SH-SY5Y (cell line): ENCODE measurements around the gene PLCB3.

Experiments
- GATA2 ChIP-seq: IDR thresholded peaks from 2 replicates; pipeline ENCODE4 v1.6.1; 2011; ENCODE audit warnings: mild to moderate bottlenecking, low read depth, low read length
- GATA3 ChIP-seq: IDR thresholded peaks from 2 replicates; pipeline ENCODE4 v1.6.1; 2011; ENCODE audit warnings: low read depth, mild to moderate bottlenecking, low read length, moderate library complexity

The PLCB3 gene

DNA sequence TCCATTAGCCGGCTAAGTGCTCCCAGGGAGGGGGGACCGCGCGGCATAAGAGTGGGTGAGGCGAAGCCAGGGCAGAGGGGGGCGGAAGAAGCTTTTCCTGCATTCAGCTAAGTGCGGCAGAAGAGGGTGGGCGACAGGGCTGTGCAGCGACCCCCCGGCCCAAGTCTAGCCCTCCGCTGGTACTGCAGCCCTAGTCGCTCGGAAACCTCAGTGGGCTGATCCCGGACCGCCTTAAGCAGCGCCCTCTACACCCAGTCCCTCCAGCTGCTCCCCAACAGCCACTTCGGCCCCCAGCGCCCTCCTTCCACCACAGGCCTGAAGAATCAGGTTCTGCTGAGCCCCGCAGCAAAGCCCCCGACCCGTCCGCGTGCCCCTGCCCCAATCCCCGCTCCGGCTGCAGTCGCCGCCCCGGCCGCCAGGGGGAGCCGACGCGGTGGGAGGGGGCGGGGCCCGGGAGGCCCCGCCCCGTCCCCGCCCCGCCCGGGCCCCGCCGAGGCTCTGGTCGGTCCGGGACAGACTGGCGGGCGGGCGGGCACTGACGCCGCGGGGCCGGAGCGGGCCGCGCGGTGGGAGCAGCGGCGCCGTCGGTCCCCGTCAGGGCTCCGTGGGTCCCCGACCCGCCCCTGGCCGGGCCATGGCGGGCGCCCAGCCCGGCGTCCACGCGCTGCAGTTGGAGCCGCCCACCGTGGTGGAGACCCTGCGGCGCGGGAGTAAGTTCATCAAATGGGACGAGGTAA lies at the start of gene PLCB3:
TSS of gene PLCB3 (plus strand) at position 515 of the 737 bp plus-strand sequence. CDS start at position 635, 120 bp downstream.
- TF ChIP-seq GATA3: no peak
- no peak for TF ChIP-seq GATA2

DNA sequence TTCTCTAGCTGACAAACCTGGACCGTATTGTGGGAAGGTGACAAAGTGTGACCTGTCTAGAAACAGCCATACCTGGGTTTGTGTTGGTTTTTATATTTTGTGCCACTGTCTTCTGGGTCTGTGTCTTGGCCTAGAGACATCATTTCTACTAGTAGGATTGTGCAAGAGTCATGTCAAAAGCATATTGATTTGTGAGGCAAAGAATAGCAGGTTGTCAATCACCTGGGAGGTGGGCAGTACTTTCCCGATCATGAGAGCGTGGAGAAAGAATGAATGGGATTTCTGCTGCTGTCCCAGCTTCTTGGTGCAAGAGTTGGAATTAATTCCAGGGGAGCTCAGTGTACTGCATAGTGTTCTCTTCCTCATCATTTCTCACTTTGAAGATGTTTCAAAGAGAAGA lies 49.8 kb upstream of the PLCB3 start:
- no peak for TF ChIP-seq GATA3
- no peak for TF ChIP-seq GATA2

DNA sequence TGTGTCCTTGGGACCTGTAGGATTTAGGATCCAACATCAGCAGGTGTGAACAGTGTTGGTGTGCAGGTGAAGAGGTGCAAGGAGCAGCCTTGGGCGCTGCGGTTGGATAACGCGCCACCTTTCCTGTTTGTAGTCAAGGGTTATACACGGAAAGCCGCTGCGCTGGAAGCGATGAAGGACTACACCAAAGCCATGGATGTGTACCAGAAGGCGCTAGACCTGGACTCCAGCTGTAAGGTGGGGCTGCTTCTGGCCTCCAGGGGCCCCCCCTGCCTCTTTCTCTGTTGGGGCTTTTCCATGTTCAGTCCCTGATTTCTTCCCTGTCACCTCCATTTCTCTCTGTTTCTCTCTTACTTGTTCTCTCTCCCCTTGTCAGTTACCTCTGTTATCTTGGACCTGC lies 48.3 kb upstream of the PLCB3 start:
- TF ChIP-seq GATA3 (no peak), GATA2 (no peak)

DNA sequence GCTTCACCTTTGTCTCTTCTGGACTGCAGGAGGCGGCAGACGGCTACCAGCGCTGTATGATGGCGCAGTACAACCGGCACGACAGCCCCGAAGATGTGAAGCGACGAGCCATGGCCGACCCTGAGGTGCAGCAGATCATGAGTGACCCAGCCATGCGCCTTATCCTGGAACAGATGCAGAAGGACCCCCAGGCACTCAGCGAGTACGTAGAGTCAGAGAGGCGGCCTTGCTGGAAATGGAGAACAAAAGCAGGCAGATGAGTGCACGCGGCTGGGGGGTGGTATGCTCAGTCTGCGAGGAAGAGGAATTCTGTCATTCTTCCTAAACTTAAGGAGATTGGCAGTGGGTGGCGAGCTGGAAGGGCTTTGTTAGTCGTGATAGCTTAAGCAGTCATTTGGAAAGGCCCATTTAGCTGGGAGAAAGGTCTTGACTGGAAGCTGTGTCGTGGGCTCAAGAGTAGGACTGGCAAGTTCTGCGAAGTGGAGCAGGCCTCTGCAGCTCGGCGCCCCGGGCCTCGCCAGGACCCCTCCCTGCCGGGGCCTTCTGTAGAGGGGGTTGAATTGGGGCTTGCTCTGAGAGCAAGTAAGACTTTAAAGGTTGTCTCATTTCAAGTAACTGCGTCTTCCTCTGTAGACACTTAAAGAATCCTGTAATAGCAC lies 47.8 kb upstream of the PLCB3 start:
- no peak for TF ChIP-seq GATA3
- TF ChIP-seq GATA2: no peak

DNA sequence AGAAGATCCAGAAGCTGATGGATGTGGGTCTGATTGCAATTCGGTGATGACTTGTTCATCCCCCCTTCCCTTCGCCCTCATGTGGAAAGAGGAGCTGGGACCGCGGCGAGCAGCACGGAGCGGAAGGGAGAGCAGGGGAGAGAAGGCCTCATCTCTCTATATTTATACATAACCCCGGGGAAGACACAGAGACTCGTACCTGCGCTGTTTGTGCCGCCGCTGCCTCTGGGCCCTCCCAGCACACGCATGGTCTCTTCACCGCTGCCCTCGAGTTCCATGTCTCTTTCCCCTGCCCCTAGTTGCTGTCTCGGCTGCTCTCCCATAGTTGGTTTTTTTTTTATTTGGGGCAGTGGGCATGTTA lies 47.3 kb upstream of the PLCB3 start:
- TF ChIP-seq GATA3 (no peak), GATA2 (no peak)

DNA sequence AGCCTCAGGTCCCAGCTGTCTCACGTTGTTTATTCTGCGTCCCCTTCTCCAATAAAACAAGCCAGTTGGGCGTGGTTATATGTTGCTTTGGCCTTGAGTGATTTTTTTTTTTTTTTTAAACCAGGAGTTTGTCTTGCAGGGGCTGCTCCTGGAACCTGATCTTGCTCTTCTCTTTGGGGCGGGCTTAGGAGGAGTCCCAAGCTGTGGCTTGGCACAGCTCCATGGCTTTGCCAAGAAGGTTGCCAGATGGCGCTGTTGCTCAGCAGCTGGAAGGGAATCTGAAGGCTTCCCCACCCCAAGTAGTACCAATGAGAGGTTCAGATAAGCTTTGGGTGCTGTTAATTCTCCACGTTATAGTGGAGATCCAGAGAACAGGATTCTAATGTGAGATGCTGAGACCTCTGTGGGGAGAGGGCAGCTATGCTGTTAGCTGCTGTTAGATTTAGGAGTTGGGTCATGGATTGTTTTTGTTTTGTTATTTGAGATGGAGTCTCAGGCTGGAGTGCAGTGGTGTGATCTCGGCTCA lies 46.8 kb upstream of the PLCB3 start:
- TF ChIP-seq GATA2 (no peak), GATA3 (no peak)

DNA sequence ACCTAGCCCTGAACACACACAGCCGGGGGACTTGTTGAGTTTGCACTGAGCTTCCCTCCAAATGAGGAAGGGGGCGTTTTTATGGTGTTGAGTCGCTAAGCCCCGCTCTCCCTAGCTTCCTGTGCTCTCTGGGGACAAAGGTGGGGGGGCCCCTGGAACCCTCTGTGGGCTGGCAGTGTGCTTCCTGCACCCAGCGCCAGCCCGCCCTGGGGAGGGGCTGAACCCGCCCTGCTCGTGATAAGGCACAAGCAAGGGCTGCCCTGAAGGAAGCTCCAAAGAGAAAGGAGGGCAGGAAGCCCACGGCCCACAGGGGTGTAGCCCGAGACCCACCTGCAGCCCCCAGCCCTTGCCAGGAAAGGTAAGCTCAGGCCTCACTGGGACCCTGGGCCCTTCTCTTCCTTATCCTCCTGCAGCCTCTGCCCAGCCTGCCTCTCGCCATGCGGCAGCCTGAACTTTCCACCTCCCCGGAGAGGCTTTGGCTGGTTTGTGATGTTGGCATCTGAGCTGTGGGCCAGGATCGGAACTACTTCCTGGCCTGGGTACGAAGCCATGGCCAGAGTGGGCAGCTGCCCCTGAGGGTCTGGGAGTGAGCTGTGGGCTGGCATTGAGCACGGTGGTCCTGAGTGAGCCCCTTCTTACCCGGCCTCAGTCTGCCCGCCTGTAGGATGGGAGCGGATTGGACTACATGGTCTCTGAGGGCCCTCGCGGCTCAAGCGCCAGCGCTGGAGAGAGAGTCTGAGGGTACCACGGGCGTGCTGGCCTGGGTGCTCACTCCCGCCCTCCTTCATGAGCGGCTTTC lies 44.7 kb upstream of the PLCB3 start, which contains the start of gene FERMT3:
TSS of gene FERMT3 (plus strand) at position 265 of the 799 bp plus-strand sequence. CDS start 644 bp downstream, outside the sequence.
- TF ChIP-seq GATA3: no peak
- no peak for TF ChIP-seq GATA2

DNA sequence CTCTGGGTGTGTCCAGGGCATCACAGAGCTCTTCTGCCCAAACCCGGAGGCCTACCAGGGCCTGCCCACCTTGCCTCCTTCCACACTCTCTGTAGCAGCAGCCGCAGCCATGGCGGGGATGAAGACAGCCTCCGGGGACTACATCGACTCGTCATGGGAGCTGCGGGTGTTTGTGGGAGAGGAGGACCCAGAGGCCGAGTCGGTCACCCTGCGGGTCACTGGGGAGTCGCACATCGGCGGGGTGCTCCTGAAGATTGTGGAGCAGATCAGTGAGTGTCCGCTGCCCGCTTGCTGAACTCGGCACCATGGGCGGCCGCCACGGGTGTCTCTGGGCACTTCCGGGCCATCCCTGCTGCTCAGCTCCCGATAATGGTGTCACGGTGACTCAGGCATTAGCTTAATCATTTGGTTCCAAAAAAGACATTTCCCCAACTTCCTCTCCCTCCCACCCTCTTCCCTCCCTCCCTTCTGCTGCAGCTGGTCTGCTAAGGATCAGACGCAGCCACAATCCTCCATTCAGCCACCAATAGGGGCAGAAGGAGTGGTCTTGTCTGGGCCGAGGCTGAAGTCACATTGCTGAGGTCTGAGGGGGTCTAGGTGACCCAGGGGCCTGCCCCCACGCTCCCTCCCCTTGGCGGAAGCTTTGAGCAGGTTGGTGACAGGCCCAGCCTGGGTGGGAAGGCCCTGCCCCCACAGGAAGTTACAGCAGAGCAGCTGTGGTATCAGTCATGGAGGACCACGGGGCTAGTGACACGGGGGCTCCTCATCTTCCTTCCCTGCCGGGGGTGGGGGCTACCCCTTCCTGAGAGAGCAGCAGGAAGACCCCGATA lies 43.9 kb upstream of the PLCB3 start:
- TF ChIP-seq GATA3 (no peak), GATA2 (no peak)

DNA sequence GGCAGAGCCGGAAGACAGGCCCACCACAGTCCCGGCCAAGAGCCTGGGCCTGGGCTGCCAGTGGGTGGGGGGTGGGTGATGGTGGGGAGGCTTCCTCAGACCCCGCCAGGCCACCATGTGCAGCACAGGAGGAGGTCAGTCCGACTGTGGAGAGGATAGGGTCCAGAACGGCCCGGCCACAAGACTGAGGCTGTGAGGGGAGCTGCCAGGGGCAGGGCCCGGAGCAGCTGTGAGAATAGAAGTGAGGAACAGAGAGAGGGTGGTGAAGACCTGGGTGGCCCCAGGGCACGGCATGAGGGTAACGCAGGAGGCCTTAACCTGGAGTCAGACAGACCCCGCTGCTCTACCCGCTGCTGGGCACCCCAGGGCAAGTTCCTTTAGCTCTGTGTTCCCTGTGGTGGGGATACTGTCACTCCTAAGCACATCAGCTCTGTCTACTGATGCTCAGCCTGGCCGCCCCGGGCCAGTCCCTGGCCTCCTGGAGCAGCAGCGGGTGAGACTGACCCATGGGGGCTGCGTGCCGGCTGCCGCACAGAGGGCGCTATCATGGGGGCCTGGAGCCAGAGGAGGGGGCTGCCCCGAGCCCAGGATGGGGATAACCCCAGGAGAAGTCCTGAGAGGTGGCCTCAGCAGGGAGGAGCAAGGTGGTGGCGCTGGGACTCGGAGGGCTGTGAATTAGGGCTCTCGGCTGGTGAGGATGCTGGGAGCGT lies 43.1 kb upstream of the PLCB3 start:
- TF ChIP-seq GATA2 (no peak), GATA3 (no peak)

DNA sequence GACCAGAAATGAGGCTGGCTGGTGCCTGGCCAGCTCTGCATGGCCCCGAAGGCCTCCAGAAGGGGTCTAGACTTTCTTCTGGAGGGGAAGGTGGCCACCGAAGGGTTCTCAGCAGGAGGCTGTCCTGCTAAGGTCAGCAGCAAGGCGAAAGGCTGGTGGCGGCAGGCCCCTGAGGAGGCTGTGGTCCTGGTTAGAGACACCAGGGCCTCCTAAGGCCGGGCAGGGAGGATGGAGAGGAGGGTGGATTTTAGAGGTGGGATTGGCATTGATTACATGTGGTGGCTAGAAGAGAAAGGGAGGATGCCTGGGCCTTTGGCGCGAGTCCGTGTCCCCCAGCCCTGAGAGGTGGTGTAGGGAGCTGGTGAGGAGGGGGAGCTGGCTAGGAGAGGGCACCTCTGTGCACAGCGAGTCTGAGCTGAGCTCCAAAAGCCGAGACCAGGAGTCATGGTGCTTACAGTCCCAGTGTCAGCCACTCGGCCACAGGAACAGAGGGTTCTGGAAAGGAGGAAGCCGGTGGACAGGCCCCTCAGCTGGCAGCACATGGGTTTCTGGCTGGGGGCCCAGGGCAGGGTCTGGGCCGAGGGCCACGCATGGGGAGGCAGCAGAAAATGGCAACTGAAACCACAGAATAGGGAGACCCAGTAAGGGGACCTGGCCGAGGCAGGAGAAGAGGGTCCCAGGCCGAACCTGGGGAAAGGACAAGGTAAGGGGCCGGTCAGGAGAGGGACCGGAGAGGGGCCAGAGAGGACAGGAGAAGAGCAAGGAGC lies 42.4 kb upstream of the PLCB3 start:
- TF ChIP-seq GATA3 (no peak), GATA2 (no peak)

DNA sequence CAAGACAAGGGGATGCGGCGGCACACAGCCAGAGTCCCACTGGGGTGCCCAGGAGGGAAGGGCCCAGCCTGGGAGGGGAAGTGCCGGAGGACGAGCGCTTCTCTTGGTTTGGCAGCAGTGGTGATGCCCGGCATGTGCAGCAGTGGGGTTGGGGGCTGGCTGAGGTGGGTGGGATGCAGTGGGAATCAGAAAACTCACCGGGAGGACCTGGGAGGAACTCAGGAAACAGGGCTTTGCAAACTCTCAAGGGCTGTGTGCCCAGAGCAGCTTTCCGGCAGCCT lies 41.8 kb upstream of the PLCB3 start:
- TF ChIP-seq GATA3 (no peak), GATA2 (no peak)

DNA sequence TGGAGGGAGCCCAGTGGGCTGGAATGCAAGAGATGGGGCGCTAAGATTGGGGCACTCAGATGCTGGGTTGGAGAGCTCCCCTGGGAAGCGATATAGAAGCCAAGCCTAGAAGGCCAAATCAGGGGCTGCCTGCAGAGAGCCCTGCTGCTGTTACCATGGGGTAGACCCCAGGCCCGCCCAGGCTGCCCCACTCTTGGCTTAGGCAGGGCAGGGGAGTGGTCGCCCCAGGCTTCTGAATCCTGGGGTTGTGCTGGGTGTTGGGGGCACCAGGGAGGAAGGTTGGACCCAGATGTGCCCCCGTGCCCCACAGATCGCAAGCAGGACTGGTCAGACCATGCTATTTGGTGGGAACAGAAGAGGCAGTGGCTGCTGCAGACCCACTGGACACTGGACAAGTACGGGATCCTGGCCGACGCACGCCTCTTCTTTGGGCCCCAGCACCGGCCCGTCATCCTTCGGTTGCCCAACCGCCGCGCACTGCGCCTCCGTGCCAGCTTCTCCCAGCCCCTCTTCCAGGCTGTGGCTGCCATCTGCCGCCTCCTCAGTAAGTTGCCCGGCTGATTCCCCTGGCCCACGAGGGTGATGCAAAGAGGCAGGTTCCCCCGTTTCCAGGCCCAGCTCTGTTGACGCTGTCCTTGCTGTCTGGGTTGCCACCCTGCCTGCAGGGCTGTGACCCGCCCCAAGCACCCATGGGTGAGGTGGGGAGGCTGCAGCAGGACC lies 40.9 kb upstream of the PLCB3 start:
- TF ChIP-seq GATA3 (no peak), GATA2 (no peak)
